ENCODE measurements around the gene CUBN. TPM values are rescaled to one million over a fixed set of nuclear protein-coding genes. Genes with fewer than 3 reads are reported as not detected.
A peak's percentile ranks its signal among the peaks of the same experiment; 100 is the strongest.

Gene CUBN
- total RNA-seq, 1 experiment from 2014 or later: 0.80 TPM

- Histone ChIP-seq H3K27ac (ENCODE audit: low read length) (no peak overlapping the region), H3K4me2 (ENCODE audit: low read length) (no peak overlapping the region), H3K36me3 (ENCODE audit: low read depth, low read length) (no peaks in the 10 kb centered on the region), H4K20me1 (ENCODE audit: low read length) (no peaks in the 10 kb centered on the region), H3K27me3 (ENCODE audit: low read length) (no peaks in the 10 kb centered on the region), H3K9ac (ENCODE audit: low read length) (no peak overlapping the region), H3K79me2 (ENCODE audit: low read length) (no peaks in the 10 kb centered on the region), H3K4me1 (ENCODE audit: insufficient read depth, low read length) (no peaks in the 10 kb centered on the region; the same call in 1 of the 2 replicates), H3K4me3 (ENCODE audit: low read length) (no peak overlapping the region), H3K9me3 (ENCODE audit: low read length) (no peaks in the 10 kb centered on the region), H3F3A (ENCODE audit: low read length, unreplicated experiment) (no peaks in the 10 kb centered on the region), H3K9me2 (replicated peaks; ENCODE audit: low read length) (no peaks in the 10 kb centered on the region), H2AFZ (ENCODE audit: low read length) (no peak overlapping the region)
- no peak for DNase-seq
- no TSS peak for BruUV-seq (replicated peaks)
- TF ChIP-seq CTCF (conservative IDR thresholded peaks at IDR 0.05; ENCODE audit: low read depth, low read length) (no peak), EZH2phosphoT487 (IDR thresholded peaks at IDR 0.05; ENCODE audit: borderline replicate concordance, low read length) (no peak), EZH2 (IDR thresholded peaks at IDR 0.05; ENCODE audit: low read length, unreplicated experiment) (no peak)
- intact Hi-C loops (cut with micrococcal nuclease): loop anchor here (10.0 kb wide), 2 partner anchors 96 to 176 kb away; no protein-coding TSS in a partner anchor
- ATAC-seq: no peak
- POLR2A ChIA-PET (ENCODE audit: unreplicated experiment): interaction anchor here (0.7 kb wide), 1 partner anchor 16 kb away, joined by 3 read pairs; no protein-coding TSS in a partner anchor
- CTCF ChIA-PET: no interaction called here
Measured at GRCh38 chr10:16848562-16849154, 281.0 kb downstream of the CUBN start.

- ChIA-PET CTCF (no interaction called here), POLR2A (ENCODE audit: unreplicated experiment) (no interaction called here)
- Histone ChIP-seq H4K20me1 (ENCODE audit: low read length) (no peaks in the 10 kb centered on the region), H3K9me2 (replicated peaks; ENCODE audit: low read length) (no peaks in the 10 kb centered on the region), H3F3A (ENCODE audit: low read length, unreplicated experiment) (no peaks in the 10 kb centered on the region), H3K27me3 (ENCODE audit: low read length) (no peaks in the 10 kb centered on the region), H2AFZ (ENCODE audit: low read length) (no peak overlapping the region), H3K36me3 (ENCODE audit: low read depth, low read length) (no peaks in the 10 kb centered on the region), H3K79me2 (ENCODE audit: low read length) (no peaks in the 10 kb centered on the region), H3K4me1 (ENCODE audit: insufficient read depth, low read length) (no peaks in the 10 kb centered on the region; the same call in 1 of the 2 replicates), H3K4me3 (ENCODE audit: low read length) (no peak overlapping the region), H3K27ac (ENCODE audit: low read length) (no peak overlapping the region), H3K9ac (ENCODE audit: low read length) (no peak overlapping the region), H3K9me3 (ENCODE audit: low read length) (no peaks in the 10 kb centered on the region), H3K4me2 (ENCODE audit: low read length) (no peak overlapping the region)
- ATAC-seq (no peak), DNase-seq (no peak)
- intact Hi-C loops (cut with micrococcal nuclease): loop anchor here (10.0 kb wide), 2 partner anchors 97 to 177 kb away; no protein-coding TSS in a partner anchor
- TF ChIP-seq EZH2phosphoT487 (IDR thresholded peaks at IDR 0.05; ENCODE audit: borderline replicate concordance, low read length) (no peak), EZH2 (IDR thresholded peaks at IDR 0.05; ENCODE audit: low read length, unreplicated experiment) (no peak), CTCF (conservative IDR thresholded peaks at IDR 0.05; ENCODE audit: low read depth, low read length) (no peak)
- no TSS peak for BruUV-seq (replicated peaks)
Measured at GRCh38 chr10:16847644-16848043, 282.0 kb downstream of the CUBN start.

GRCh38 chr10:16845248-16845647 is 284.4 kb downstream of the CUBN start:
- Histone ChIP-seq H3K27ac (ENCODE audit: low read length) (no peak overlapping the region), H3K4me3 (ENCODE audit: low read length) (no peak overlapping the region), H3K4me1 (ENCODE audit: insufficient read depth, low read length) (no peaks in the 10 kb centered on the region; the same call in 1 of the 2 replicates), H3K9ac (ENCODE audit: low read length) (no peak overlapping the region), H3K27me3 (ENCODE audit: low read length) (no peaks in the 10 kb centered on the region), H3K4me2 (ENCODE audit: low read length) (no peak overlapping the region), H3K79me2 (ENCODE audit: low read length) (no peaks in the 10 kb centered on the region), H3K9me3 (ENCODE audit: low read length) (no peaks in the 10 kb centered on the region), H4K20me1 (ENCODE audit: low read length) (no peaks in the 10 kb centered on the region), H3F3A (ENCODE audit: low read length, unreplicated experiment) (no peaks in the 10 kb centered on the region), H3K36me3 (ENCODE audit: low read depth, low read length) (no peaks in the 10 kb centered on the region), H3K9me2 (replicated peaks; ENCODE audit: low read length) (no peaks in the 10 kb centered on the region), H2AFZ (ENCODE audit: low read length) (no peak overlapping the region)
- TF ChIP-seq EZH2phosphoT487 (IDR thresholded peaks at IDR 0.05; ENCODE audit: borderline replicate concordance, low read length) (no peak), EZH2 (IDR thresholded peaks at IDR 0.05; ENCODE audit: low read length, unreplicated experiment) (no peak), CTCF (conservative IDR thresholded peaks at IDR 0.05; ENCODE audit: low read depth, low read length) (no peak)
- intact Hi-C loops (cut with micrococcal nuclease): loop anchor here (10.0 kb wide), 2 partner anchors 100 to 180 kb away; no protein-coding TSS in a partner anchor
- CTCF ChIA-PET: no interaction called here
- ATAC-seq (no peak), DNase-seq (peak; percentile 3)
- POLR2A ChIA-PET (ENCODE audit: unreplicated experiment): interaction anchor here (0.6 kb wide), 1 partner anchor 588 kb away, joined by 9 read pairs; no protein-coding TSS in a partner anchor
- BruUV-seq (replicated peaks): no TSS peak
